RWPE2 (cell line): ENCODE results near the gene ACP2.

Experiments used
- ATAC-seq: fragments of 200-7000 bp; cut with Tn5 transposase; 3 replicates; pipeline ENCODE4 v1.9.1; 2021; ENCODE audit warnings: low read depth
- DNase-seq: peaks from one replicate; pipeline ENCODE4 v3.0.0-alpha.2; 2020; ENCODE audit warnings: low spot score
- H3K27ac ChIP-seq: fragments of 450-650 bp; 2 replicates; pipeline ENCODE4 v1.5.1; 2017; ENCODE audit warnings: mild to moderate bottlenecking; ENCODE audit not compliant: poor library complexity, severe bottlenecking
- H3K27me3 ChIP-seq: fragments of 250-450 bp; sonication (Bioruptor Pico); 2 replicates; pipeline ENCODE4 v1.5.1; 2021; ENCODE audit warnings: mild to moderate bottlenecking, moderate library complexity; ENCODE audit not compliant: insufficient read depth, poor library complexity, severe bottlenecking
- H3K36me3 ChIP-seq: fragments of 250-450 bp; sonication (Bioruptor Pico); 2 replicates; pipeline ENCODE4 v1.5.1; 2020; ENCODE audit warnings: low read depth, mild to moderate bottlenecking, moderate library complexity
- H3K4me1 ChIP-seq: fragments of 250-450 bp; sonication (Bioruptor Pico); 2 replicates; pipeline ENCODE4 v1.5.1; 2021; ENCODE audit warnings: mild to moderate bottlenecking, moderate library complexity; ENCODE audit not compliant: insufficient read depth, poor library complexity, severe bottlenecking
- H3K4me3 ChIP-seq: fragments of 250-450 bp; sonication (Bioruptor Pico); 2 replicates; pipeline ENCODE4 v1.5.1; 2021; ENCODE audit warnings: mild to moderate bottlenecking, moderate library complexity; ENCODE audit not compliant: severe bottlenecking
- H3K9me3 ChIP-seq: fragments of 250-450 bp; sonication (Bioruptor Pico); 2 replicates; pipeline ENCODE4 v1.5.1; 2021; ENCODE audit warnings: mild to moderate bottlenecking, moderate library complexity; ENCODE audit not compliant: severe bottlenecking
- CTCF ChIP-seq: fragments of 450-650 bp; IDR thresholded peaks from one replicate; pipeline ENCODE4 v1.5.1; 2017; ENCODE audit warnings: mild to moderate bottlenecking, moderate library complexity; ENCODE audit not compliant: poor library complexity, severe bottlenecking

ACP2 gene

GRCh38 chr11:47233051-47233450 lies 15.6 kb downstream of the ACP2 start:
- no peak for ATAC-seq
- Histone ChIP-seq H3K27me3 (no peaks in the 10 kb centered on the region), H3K36me3 (peaks cover 77% of the 10 kb centered on the region), H3K4me1 (peaks cover 9% of the 10 kb centered on the region), H3K27ac (peak overlapping the region; percentile 71), H3K4me3 (no peak overlapping the region), H3K9me3 (no peaks in the 10 kb centered on the region)
- no peak for TF ChIP-seq CTCF
- DNase-seq = no peak

- Histone ChIP-seq H3K4me3 (no peak overlapping the region), H3K27ac (no peak overlapping the region), H3K4me1 (peaks cover 9% of the 10 kb centered on the region), H3K9me3 (no peaks in the 10 kb centered on the region), H3K27me3 (no peaks in the 10 kb centered on the region), H3K36me3 (peaks cover 84% of the 10 kb centered on the region)
- no peak for TF ChIP-seq CTCF
- DNase-seq = no peak
- no peak for ATAC-seq
Measured at GRCh38 chr11:47229161-47229560, 19.5 kb downstream of the ACP2 start.

GRCh38 chr11:47225552-47226400 lies 22.8 kb downstream of the ACP2 start:
- Histone ChIP-seq H3K4me1 (peaks cover 1% of the 10 kb centered on the region), H3K27me3 (no peaks in the 10 kb centered on the region), H3K36me3 (peaks cover 96% of the 10 kb centered on the region), H3K9me3 (no peaks in the 10 kb centered on the region), H3K4me3 (no peak overlapping the region), H3K27ac (no peak overlapping the region)
- DNase-seq (no peak), ATAC-seq (no peak)
- no peak for TF ChIP-seq CTCF

- TF ChIP-seq CTCF = no peak
- Histone ChIP-seq H3K4me3 (no peak overlapping the region), H3K4me1 (peaks cover 22% of the 10 kb centered on the region), H3K27ac (no peak overlapping the region), H3K27me3 (no peaks in the 10 kb centered on the region), H3K36me3 (peaks cover 98% of the 10 kb centered on the region), H3K9me3 (no peaks in the 10 kb centered on the region)
- DNase-seq = no peak
- ATAC-seq = no peak
Measured at GRCh38 chr11:47222696-47223095, 25.9 kb downstream of the ACP2 start.

- DNase-seq = no peak
- Histone ChIP-seq H3K4me3 (no peak overlapping the region), H3K36me3 (peaks cover 92% of the 10 kb centered on the region), H3K27ac (peak overlapping the region; percentile 26), H3K9me3 (no peaks in the 10 kb centered on the region), H3K4me1 (peaks cover 32% of the 10 kb centered on the region), H3K27me3 (no peaks in the 10 kb centered on the region)
- TF ChIP-seq CTCF = no peak
- ATAC-seq = no peak; the same call in 1 of the 3 replicates
Measured at GRCh38 chr11:47220401-47220821, 28.2 kb downstream of the ACP2 start.
